Left ventricle myocardium superior (tissue), 1 donor: ENCODE measurements around the gene SYT6. TPM values are rescaled to one million over a fixed set of nuclear protein-coding genes. Genes with fewer than 3 reads are reported as not detected.
"Not testable (repeated sequence)": the region's sequence is repeated elsewhere in the genome, so short reads cannot be mapped to it uniquely, and the experiment has no call there.

ENCODE experiments used
- ATAC-seq: fragments of 200-7000 bp; cut with Tn5 transposase; one replicate; pipeline ENCODE4 v1.9.1; 2020; ENCODE audit warnings: mild to moderate bottlenecking, moderate library complexity
- DNase-seq: peaks from one replicate; pipeline ENCODE4 v3.0.0-alpha.2; 2020
- intact Hi-C: fragments of 100-400 bp; cut with micrococcal nuclease; formaldehyde crosslinking; loops from one replicate; pipeline ENCODE4 v1.11.0; 2022
- total RNA-seq: library from RNA; stranded (reverse); fragmentation: NEBNext Ultra II Directional; extraction: Animal tissue kit (Norgen Biotek cat#: 25700); gene quantifications from one replicate; pipeline ENCODE4 v1.2.1, GENCODE V29; 2021
- donor health status: DM: no; HTN: yes; CAD: no; lungs with severe emphysema.

SYT6 gene
- total RNA-seq, 1 donor from 2014 or later, result not detected

DNA sequence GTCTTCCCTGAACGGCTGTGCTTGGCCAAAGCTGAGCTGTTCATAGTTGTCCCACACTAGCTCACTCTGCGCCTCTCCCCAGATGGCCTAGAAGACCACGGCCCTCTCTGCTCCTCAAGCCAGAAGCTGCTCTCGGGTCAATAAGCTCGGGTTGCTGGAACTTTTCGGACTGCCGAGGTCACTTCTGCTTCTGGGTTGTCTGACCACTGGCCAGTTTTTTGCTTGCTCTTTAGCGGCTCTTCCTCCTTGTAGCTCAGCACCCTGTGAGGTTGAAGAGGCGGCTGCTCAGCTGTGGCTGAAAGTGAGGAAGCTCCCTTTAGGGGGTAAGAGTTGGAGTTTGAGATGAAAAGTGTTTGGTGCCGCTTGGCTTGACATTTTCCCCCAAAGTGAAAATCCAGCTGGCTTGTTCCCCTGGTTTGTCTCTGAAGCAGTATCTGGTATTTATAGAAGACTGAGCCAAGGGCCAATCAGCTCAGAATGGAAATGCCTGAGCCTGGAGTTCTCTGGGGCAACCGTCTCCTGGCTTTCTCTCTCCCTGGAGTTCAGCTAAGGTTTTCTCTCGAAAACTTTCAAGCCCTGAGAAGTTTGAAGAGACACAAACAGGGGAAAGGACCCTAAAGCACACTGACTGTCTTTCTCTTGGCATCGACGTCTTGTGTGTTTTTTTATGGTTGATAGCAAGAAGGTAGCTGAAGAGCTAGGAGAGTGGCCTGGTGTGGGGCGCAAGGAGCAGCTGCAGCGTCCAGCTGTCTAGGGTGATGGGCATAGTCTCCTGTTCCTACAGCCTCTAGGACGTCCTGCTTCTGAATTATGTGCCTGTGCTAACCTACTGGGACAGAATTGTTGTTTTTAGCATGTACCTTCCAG is 72.0 kb downstream of the SYT6 start:
- intact Hi-C loops, result no loop called here
- ATAC-seq, result peak; percentile 79
- peak; percentile 40 for DNase-seq

DNA sequence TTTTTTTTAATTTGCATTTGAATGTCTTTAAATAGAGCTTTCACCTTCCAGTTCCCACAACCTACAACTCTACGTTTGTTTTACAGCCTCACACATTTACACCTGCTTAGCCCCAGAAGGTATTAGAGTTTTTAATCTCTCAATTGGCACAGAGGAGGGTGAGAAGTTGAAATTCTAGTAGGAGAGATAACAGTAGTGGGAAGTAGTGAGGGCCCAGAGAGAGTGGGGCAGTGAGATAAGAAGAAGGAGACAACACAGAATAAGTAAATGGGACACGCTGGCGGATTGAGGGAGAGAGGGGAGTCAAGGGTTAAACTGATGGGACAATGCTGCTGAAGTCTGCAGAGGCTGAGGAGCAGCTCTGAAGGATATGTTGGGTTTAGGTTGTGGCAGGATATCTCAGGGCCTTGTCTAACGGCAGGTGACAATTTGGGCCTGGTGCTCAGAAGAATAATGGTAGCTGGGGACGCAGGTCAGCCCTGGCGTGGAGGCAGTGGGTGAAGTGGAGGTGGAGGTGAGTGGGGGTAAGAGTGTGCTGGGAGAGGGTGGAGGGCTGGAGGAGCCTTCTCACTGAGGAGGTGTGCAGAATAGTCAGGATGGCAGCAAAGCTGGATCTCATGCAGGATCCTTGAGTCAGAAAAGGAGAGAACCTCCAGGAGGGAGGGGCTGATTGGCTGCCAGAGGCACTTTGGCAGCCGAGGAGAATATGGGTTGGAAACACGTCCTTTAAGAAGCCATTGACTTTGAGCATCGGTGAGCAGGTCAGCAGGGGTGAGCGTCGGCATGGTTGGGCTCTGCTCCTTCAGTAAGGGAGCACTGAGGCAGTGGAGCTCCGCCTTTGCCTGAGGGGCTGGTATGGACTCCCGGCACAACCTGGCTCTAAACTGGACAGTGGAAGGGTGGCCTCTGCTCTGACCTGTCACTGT is 72.9 kb downstream of the SYT6 start:
- ATAC-seq (no peak), DNase-seq (no peak)
- intact Hi-C loops, result no loop called here

DNA sequence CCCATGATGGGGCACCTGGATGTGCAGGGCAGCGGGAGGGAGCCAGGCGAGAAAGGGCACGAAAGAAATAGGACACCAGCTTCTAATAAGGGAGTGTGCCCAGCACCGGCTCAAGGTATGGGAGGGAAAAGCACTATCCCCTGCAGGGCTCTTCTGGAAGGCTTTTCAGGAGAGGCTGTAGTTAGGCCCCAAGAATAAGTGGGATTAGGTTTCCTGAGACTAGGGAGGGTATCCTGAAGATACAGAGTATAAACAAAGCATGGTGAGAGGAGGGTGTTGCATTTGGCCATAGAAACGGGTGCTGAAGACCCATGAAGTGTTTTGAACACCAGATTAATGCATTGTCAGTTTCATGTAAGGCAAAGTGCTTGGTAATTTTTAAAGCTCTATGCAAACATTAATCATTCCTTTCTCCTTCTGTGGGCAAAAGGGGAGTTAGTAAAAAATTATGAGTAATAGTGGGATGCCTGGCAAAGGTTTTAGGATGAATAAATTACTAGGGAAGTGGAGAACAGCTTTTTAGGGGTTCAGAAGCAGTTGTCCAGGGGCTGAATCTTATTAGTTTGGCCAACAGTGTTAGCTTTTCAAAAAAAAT is 74.0 kb downstream of the SYT6 start:
- intact Hi-C loops, result no loop called here
- ATAC-seq (no peak), DNase-seq (no peak)

DNA sequence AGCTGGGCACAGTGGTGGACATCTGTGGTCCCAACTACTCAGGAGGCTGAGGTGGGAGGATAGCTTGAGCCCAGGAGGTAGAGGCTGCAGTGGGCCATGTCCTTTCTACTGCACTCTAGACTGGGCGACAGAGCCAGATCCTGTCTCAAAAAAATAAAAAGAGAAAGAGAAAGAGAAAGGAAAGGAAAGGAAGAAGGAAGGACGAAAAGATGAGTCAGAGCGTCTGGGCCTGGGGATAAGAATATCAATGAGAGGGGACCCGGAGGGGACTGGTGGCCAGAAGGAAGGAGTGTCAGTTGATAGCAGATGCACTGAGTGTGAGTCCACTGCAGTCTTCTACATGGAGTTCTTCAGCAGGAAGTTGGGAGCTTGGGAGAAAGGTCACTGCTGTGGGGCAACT is 75.6 kb downstream of the SYT6 start:
- no peak for DNase-seq
- no peak for ATAC-seq
- intact Hi-C loops, result no loop called here

DNA sequence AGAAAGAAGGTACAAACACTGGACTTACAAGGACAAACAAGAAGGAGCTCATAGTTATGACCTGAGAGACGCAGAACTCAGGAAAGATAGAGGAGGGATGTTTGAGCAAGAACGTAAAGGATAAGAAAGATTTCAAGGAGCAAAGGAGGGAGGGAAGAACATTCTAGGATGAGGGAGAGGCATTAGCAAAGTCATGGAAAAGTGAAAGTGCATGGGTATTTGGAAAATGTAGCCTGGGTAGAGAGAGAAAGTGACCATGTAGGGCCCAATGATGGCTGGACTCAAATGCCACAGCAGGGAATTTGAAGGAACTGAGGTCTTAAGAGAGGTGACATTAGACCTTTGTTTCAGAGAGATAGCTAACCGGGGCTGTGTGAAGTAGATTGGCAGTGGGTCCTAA is 76.5 kb downstream of the SYT6 start:
- intact Hi-C loops, result no loop called here
- ATAC-seq (no peak), DNase-seq (no peak)

DNA sequence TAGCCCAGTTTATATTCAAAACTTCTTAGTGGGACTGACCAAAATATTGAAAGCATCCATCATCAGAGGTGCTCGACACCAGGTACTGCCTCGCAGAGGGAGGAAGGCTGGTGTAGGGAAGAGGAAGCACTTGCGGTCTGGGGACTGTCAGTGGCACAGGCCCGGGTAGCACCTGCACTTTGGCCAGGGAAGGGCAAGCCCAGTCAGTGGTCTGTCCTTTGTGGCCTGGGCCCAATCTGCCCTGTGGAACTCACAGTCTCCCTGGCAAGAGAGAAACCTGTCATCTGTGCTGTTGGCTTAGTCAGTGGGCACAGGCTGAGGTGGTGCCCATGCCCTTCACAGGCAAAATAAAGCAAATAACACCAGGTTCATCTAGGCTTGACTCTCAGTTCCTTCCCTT is 77.4 kb downstream of the SYT6 start:
- DNase-seq (no peak), ATAC-seq (no peak)
- intact Hi-C loops, result no loop called here

DNA sequence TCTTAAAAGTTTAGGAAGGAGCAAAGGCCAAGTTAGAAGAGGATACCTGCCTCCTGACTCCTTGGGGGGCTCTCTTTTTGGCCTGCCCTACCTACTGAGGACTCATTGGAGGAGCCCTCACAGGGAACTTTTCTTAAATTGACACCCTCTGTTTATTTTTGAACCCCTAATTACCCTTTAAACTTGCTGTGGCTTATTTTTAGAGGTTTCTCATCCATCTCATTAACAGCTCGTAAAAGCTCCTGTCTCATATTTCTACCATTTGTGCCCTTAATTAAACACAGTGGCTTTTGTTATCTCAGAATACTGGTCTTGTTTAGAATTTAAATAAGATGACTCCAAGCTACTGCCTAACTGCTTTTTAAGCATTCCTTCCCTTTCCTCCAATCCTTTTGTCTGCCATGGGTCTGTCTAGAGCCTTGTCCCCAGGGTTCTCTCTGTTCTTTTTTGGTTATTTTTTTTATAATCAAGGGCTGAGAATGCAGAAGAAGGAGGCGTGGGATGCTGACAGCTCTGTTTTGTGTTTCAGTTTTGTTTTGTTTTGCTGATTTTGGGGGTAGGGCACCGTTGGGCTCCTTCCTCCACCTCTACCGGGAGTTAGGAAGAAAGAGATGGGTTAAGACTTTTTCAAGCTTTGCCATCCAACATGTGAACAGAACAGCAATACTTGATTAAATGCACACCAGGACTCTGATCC is 78.0 kb downstream of the SYT6 start:
- intact Hi-C loops, result no loop called here
- ATAC-seq (no peak), DNase-seq (no peak)

DNA sequence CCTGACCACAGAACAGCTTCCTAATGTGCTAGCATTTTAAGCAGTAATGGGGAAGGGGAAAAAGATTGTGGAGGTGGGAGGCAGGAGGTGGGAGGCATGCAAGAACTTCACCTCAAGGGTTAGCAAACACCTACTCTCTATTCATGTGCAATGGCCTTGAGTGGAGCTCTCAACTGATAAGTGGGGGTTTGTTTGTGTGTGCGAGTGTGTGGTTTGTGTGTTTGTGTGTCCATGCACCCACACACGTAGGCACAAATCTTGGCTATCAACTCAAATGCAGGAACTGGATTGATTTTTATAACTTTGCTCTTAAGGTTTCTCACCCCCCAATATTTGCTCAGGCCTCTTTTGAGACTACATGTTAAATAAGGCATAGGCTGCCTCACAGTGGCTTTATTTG is 78.6 kb downstream of the SYT6 start:
- DNase-seq (no peak), ATAC-seq (no peak)
- intact Hi-C loops, result no loop called here

DNA sequence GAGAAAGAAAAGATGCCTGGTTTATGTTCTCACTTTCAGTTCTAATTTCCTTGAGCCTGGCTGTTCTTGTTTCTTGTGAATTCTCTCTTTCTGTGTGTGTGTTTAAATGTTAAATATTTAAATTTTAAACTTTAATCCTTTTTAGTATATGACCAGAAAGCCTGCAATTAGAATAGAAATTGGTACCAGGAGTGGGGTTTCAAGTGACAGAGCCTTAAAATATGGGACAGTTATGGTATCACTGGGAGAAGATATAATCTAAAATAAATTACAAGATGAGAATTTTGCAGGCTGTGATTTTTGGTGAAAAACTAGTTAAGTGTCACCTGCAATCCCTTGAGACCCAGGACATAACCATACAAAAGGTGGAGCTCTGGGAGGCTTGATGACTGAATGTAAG is 81.4 kb downstream of the SYT6 start:
- intact Hi-C loops, result no loop called here
- DNase-seq (no peak), ATAC-seq (no peak)

DNA sequence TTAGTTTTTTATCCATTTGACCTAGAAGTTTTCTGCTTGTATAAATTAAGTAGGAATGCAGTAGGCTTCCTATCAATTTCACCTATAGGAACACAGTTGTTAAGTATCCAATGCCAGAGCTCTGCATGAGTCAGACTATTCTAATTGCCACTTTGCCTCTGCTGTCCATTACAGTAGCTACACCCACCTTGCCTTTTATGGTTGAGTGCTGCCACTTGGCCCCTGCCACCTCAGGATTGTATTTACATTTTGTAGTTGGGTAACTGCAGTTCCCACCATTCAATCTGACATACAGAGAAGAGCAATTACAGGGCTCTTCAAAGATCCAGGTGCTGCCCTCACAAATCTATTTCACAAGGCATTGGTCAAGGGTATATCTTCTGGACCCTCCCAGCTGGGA is 83.9 kb downstream of the SYT6 start:
- intact Hi-C loops, DNase-seq, ATAC-seq: not testable (repeated sequence)

DNA sequence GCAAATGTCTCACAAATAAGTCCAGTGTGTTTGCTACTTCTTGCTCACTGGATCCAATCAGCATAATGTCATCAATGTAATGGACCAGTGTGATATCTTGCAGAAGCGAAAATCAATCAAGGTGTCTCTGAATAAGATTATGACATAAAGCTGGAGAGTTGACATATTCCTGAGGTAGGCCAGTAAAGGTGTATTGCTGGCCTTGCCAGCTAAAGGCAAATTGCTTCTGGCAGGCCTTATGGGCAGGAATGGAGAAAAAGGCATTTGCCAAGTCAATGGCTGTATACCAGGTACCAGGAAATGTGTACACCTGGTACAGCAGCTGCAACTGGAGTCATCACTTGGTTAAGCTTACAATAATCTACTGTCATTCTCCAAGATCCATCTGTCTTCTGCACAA is 85.0 kb downstream of the SYT6 start:
- ATAC-seq, DNase-seq, intact Hi-C loops: not testable (repeated sequence)

DNA sequence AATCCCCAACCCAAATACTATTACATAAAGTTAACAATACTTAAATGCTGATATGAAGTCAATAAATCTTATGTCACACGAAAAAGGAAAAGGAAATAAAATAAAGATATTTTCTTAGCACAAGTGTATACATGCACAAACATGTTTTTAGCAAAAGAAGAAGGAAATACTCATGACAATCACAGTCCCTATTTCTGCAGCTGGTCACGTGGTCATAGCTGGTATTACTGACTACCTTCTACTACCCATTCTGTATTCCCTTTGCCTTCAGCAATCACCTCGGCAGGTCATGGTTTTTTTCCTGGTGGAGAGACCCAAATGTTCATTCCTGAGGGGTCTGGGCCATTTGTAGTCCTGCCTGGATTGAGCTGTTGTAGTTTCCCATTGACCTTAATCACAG is 88.0 kb downstream of the SYT6 start:
- ATAC-seq, intact Hi-C loops, DNase-seq: not testable (repeated sequence)

DNA sequence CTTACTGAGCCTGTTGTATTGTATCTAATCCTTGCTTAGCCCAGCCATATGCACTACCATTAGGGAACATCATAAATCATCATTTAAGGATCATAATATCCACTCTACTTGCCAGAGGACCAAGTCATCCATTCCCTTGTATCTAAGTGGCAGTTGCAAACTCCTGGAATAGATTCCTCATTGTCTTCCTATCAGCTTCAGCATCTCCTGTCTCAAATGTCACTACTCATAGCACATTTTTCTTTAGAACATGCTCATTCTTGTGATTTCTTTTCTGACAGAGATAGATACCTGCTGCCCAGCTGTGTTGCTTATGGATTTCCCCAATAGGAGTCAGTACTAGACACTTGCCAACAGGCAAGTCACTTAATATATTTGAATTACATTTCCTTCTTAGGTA is 90.1 kb downstream of the SYT6 start:
- intact Hi-C loops, result no loop called here
- no peak for ATAC-seq

DNA sequence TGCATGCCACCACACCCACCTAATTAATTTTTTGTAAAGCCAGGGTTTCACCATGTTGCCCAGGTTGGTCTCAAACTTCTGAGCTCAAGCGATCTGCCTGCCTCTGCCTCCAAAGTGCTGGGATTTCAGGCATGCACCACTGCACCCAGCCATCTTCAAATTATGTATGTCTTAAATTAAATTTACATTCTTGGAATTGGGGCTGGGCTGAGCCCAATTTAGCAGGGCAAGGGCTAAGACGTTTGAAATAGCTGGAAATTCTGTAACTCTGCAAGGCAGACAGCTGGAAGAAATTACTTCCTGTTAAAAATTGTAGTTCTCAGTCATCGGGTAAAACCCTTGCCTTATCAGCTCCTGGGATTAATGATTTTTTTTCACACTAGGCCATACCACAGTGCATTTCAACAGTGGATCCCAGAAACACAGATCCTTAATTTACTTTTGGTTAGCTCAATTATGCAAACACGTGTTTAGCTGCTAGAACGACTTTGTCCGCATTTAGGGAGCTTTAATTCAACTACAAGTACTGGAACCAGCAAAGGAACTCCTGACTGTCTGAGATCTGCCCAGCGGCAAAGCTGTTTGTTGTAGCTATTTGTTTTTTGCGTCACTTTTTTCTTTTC is 91.1 kb downstream of the SYT6 start:
- no peak for ATAC-seq
- DNase-seq, result no peak
- intact Hi-C loops, result no loop called here

More for the DNA sequence above, 90.1 kb downstream of the SYT6 start:
- no peak for DNase-seq

DNA sequence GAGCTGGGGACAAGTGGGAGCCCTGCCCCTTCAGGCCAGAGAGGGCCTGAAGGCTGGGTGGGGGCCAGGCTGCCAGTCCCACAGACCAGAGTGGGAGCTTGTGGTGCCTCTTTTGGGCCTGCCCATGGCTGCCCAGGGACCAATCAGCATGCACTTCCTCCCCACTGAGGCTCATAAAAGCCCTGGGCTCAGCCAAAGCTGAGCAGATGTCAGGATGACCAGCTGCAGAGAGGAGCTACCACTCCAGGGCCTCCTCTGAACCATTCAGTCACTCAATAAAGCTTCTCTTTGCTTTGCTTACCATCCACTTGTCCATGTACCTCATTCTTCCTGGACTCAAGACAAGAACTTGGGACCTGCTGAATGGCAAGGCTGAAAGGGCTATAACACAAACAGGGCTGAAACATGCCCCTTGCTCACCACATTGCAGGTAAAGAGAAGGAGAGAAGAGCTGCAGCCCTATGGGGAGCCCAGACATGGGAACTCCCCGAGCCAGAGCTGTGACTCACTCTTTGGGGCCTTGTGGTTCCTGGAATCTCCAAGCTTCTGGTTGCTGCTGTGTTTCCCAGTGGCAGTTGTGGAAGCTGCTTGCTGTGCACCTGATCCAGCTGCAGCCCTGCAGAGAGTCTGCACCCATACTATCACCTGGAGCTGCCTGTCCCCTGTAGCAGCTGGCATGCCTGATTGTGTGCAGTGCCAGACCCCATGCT is 92.4 kb downstream of the SYT6 start:
- DNase-seq (no peak), ATAC-seq (no peak)

DNA sequence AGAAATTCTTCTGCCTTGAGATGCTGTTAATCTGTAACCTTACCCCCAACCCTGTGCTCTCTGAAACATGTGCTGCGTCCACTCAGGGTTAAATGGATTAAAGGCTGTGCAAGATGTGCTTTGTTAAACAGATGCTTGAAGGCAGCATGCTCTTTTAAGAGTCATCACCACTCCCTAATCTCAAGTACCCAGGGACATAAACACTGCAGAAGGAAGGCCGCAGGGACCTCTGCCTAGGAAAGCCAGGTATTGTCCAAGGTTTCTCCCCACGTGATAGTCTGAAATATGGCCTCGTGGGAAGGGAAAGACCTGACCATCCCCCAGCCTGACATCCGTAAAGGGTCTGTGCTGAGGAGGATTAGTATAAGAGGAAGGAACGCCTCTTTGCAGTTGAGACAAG is 95.4 kb downstream of the SYT6 start:
- DNase-seq, intact Hi-C loops, ATAC-seq: not testable (repeated sequence)

More for the DNA sequence above, 92.4 kb downstream of the SYT6 start:
- intact Hi-C loops, result no loop called here

DNA sequence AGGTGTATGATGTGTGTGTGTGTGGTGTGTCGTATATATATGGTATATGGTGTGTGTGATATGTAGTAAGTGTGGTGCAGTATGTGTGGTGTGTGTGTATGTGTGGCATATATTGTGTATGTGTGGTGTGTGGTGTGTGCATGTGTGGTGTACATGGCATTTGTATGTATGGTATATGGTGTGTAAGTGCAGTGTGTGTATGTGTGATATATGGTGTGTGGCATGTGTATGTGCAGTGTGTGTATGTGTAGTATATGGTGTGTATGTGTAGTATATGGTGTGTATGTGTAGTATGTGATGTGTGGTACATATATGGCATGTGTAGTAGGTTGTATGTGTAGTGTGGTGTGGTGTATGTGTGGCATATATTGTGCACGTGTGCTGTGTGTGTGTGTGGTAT is 99.5 kb downstream of the SYT6 start:
- no peak for DNase-seq
- ATAC-seq, result no peak
- intact Hi-C loops, result no loop called here

DNA sequence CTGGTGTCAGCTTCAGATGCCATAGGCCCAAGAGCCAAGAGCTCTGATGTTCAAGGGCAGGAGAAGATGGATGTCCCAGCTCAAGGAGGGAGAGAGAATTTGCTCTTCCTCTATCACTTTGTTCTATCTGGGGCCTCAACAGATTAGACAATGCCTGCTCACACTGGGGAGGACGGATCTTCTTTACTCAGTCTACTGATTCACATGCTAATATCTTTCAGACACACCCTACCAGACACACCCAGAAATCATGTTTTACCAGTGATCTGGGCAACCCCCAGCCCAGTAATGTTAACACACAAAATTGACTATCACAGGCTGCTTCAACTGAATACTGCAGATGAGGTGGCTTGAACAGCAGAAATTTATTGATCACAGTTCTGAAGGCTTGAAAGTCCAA is 105.4 kb downstream of the SYT6 start:
- intact Hi-C loops, result no loop called here
- ATAC-seq, result no peak
- DNase-seq, result no peak
